Ishikawa (cell line): ENCODE data around the gene BMP4.

Experiments
- CREB1 ChIP-seq: IDR thresholded peaks from 2 replicates; pipeline ENCODE4 v1.6.1; 2012; ENCODE audit warnings: low read depth
- EGR1 ChIP-seq: IDR thresholded peaks from 2 replicates; pipeline ENCODE4 v1.6.1; 2012
- FOXM1 ChIP-seq: IDR thresholded peaks from 2 replicates; pipeline ENCODE4 v1.6.1; 2012; ENCODE audit warnings: low read depth, borderline replicate concordance
- MAX ChIP-seq: IDR thresholded peaks from 2 replicates; pipeline ENCODE4 v1.6.1; 2012
- RAD21 ChIP-seq: IDR thresholded peaks from 2 replicates; pipeline ENCODE4 v1.6.1; 2012; ENCODE audit warnings: low read depth
- YY1 ChIP-seq: IDR thresholded peaks from 2 replicates; pipeline ENCODE4 v1.6.1; 2012; ENCODE audit warnings: low read depth

- no peak for TF ChIP-seq MAX
- no peak for TF ChIP-seq CREB1
- TF ChIP-seq FOXM1, result no peak
- TF ChIP-seq RAD21, result no peak
- TF ChIP-seq YY1, result no peak
- no peak for TF ChIP-seq EGR1
Observed at GRCh38 chr14:53938136-53938837, 18.3 kb downstream of the BMP4 start.
